ENCODE data around the gene STON2.

DNA sequence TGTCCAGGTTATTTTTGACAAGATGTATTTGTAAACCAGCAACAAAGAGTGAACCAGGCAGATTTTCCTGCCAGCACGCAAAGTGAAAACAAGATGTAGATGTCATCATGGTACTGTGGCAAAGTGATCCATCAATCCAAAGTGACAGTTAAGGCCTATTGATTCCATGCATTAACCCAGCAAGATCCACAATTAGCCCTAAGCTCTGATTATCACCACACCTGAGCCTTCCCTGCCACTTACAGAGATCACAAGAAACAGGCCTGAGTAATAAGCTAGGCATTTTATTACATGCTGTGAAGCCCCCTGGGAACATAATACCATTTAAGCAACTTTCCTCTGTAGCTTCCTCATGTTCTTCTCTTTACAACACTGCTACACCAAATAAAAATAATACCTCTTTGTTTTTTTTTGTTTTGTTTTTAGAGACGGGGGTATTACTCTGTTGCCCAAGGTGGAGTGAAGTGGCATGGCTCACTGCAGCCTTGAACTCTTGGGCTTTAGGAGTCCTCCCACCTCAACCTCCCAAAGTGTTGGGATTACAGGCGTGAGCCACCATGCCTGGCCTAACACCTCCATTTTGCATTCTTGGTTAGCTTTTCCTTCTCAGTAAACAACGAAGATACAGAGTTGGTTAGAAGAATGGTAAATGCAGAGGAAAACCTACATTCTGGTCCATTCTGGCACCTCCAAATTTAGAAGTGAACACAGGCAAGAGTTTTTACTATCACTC is 85.5 kb downstream of the STON2 start:
- TF ChIP-seq, protein P1, sequence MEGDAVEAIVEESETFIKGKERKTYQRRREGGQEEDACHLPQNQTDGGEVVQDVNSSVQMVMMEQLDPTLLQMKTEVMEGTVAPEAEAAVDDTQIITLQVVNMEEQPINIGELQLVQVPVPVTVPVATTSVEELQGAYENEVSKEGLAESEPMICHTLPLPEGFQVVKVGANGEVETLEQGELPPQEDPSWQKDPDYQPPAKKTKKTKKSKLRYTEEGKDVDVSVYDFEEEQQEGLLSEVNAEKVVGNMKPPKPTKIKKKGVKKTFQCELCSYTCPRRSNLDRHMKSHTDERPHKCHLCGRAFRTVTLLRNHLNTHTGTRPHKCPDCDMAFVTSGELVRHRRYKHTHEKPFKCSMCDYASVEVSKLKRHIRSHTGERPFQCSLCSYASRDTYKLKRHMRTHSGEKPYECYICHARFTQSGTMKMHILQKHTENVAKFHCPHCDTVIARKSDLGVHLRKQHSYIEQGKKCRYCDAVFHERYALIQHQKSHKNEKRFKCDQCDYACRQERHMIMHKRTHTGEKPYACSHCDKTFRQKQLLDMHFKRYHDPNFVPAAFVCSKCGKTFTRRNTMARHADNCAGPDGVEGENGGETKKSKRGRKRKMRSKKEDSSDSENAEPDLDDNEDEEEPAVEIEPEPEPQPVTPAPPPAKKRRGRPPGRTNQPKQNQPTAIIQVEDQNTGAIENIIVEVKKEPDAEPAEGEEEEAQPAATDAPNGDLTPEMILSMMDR (IDR thresholded peaks at IDR 0.05): no peak
- TF ChIP-seq POLR2A (IDR thresholded peaks at IDR 0.05; ENCODE audit: low read length): no peak
- TF ChIP-seq, protein P2, sequence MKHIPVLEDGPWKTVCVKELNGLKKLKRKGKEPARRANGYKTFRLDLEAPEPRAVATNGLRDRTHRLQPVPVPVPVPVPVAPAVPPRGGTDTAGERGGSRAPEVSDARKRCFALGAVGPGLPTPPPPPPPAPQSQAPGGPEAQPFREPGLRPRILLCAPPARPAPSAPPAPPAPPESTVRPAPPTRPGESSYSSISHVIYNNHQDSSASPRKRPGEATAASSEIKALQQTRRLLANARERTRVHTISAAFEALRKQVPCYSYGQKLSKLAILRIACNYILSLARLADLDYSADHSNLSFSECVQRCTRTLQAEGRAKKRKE (CRISPR knock-in tag; IDR thresholded peaks at IDR 0.05; ENCODE audit: low read depth): no peak
- TF ChIP-seq, protein P3, sequence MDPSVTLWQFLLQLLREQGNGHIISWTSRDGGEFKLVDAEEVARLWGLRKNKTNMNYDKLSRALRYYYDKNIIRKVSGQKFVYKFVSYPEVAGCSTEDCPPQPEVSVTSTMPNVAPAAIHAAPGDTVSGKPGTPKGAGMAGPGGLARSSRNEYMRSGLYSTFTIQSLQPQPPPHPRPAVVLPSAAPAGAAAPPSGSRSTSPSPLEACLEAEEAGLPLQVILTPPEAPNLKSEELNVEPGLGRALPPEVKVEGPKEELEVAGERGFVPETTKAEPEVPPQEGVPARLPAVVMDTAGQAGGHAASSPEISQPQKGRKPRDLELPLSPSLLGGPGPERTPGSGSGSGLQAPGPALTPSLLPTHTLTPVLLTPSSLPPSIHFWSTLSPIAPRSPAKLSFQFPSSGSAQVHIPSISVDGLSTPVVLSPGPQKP (IDR thresholded peaks at IDR 0.05; ENCODE audit: low read depth, low read length): no peak
- TF ChIP-seq EP300 (IDR thresholded peaks at IDR 0.05): no peak
- TF ChIP-seq, protein P4, sequence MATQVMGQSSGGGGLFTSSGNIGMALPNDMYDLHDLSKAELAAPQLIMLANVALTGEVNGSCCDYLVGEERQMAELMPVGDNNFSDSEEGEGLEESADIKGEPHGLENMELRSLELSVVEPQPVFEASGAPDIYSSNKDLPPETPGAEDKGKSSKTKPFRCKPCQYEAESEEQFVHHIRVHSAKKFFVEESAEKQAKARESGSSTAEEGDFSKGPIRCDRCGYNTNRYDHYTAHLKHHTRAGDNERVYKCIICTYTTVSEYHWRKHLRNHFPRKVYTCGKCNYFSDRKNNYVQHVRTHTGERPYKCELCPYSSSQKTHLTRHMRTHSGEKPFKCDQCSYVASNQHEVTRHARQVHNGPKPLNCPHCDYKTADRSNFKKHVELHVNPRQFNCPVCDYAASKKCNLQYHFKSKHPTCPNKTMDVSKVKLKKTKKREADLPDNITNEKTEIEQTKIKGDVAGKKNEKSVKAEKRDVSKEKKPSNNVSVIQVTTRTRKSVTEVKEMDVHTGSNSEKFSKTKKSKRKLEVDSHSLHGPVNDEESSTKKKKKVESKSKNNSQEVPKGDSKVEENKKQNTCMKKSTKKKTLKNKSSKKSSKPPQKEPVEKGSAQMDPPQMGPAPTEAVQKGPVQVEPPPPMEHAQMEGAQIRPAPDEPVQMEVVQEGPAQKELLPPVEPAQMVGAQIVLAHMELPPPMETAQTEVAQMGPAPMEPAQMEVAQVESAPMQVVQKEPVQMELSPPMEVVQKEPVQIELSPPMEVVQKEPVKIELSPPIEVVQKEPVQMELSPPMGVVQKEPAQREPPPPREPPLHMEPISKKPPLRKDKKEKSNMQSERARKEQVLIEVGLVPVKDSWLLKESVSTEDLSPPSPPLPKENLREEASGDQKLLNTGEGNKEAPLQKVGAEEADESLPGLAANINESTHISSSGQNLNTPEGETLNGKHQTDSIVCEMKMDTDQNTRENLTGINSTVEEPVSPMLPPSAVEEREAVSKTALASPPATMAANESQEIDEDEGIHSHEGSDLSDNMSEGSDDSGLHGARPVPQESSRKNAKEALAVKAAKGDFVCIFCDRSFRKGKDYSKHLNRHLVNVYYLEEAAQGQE (IDR thresholded peaks at IDR 0.05): no peak
- TF ChIP-seq BHLHE40 (IDR thresholded peaks at IDR 0.05; ENCODE audit: low read depth, low read length): no peak

Measured in A549 (cell line).